ENCODE results near the gene MRPL18.

GRCh38 chr6:159772196-159772595, 18.1 kb upstream of the MRPL18 start:
- TF ChIP-seq CTCF (IDR thresholded peaks at IDR 0.05; ENCODE audit: extremely low read depth in 1 of 2, insufficient read depth in 1 of 2, low read depth in 1 of 2, low read length in 2 of 2) (no peak), MAX (IDR thresholded peaks at IDR 0.05; ENCODE audit: insufficient read depth, insufficient read length) (no peak), EZH2 (IDR thresholded peaks at IDR 0.05; ENCODE audit: borderline replicate concordance, low read depth, low read length, severe bottlenecking) (no peak), POLR2AphosphoS5 (IDR thresholded peaks at IDR 0.05; ENCODE audit: insufficient read depth, low read depth, low read length) (no peak), POLR2A (IDR thresholded peaks at IDR 0.05; ENCODE audit: low read depth, low read length) (no peak), FOS (IDR thresholded peaks at IDR 0.05; ENCODE audit: borderline replicate concordance, insufficient read depth, low read length) (no peak), MYC (IDR thresholded peaks at IDR 0.05; ENCODE audit: low read depth, low read length) (no peak), GATA2 (IDR thresholded peaks at IDR 0.05; ENCODE audit: insufficient read depth, insufficient read length, low read depth, low read length) (no peak)

Data from endothelial cell of umbilical vein (primary cell).